ENCODE data around the gene BNIPL.

Gene BNIPL

DNA sequence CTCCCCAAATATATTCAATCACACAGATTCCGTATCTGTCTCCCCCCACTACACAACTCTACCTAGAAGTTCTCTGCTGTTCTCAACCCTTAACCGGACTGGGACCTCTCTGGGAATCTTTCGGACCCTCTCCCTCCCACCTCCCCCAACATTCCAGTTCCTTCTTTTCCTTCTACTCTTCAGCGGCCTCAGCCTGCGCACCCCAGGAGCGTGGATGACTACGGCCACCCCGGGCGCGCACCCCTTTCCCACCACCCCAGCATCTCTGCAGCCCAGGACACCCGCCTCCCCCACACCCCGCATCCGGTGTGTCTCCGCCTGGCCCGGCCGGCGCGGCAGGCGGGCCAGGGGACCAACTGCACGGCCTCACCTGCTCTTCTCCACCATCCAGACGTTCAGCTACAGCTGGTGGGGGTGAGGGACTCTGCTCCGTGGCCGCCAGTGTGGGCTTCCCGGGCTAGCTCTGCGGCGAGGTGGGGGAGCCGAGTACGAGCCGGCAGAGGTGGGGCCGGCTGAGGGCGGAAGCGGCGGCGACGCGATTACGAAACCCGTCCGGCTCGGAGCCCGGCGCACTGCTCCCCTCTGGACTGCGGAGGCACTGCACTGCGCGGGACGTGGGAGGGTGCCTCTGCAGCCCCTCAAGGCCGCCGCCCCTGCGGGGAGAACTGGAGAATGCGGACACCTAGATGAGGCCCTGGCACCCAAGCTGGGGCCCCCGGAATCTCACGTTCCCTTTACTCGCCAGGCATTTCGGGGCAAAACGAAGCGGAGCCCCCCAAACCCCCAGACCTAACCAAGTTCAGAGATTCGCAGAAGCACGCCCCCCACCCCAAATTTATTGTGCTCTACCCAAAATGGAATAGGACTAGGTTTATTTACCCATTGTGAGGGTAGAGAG lies 23.0 kb downstream of the BNIPL start, which contains the start of gene CDC42SE1:
CDC42SE1 (minus strand) TSS at position 514 of the 898 bp plus-strand sequence. CDS start 3,892 bp downstream, outside the sequence.
- peak; percentile 46 to 76 (median 62) for DNase-seq

DNA sequence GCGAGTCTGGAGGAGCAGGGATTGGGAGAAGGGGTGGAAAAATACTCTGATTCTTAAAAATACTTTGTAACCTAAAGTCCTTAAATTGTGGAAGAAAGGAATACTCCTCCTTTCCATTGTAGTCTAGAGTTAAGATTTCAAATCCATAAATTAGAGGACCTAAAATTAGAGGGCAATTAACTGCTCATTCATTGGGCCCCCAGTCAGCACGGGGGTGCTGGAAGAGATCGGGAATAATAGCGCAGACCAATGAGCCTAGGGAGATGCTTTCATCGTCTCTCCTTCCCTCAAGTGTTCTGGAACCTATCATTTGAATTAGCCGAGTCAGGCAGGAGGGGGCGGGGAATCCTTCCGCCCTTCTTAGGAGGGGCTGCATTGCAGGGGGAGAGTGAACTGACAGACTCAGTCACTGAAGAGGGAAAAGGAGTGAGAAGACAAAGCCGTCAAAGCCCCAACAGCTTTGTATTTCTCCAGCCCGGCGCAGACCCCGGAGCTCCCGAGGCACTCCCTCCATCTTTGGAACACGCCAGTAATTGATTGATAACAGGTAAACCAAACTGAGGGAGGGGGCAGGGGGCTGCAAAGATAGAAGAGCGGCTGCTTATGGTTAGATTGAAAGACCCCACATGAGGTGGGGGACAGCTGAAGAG lies 23.7 kb downstream of the BNIPL start, which contains the start of gene MLLT11:
MLLT11 (plus strand) TSS at position 391 of the 650 bp plus-strand sequence. CDS start 6,828 bp downstream, outside the sequence.
- no peak for DNase-seq

DNA sequence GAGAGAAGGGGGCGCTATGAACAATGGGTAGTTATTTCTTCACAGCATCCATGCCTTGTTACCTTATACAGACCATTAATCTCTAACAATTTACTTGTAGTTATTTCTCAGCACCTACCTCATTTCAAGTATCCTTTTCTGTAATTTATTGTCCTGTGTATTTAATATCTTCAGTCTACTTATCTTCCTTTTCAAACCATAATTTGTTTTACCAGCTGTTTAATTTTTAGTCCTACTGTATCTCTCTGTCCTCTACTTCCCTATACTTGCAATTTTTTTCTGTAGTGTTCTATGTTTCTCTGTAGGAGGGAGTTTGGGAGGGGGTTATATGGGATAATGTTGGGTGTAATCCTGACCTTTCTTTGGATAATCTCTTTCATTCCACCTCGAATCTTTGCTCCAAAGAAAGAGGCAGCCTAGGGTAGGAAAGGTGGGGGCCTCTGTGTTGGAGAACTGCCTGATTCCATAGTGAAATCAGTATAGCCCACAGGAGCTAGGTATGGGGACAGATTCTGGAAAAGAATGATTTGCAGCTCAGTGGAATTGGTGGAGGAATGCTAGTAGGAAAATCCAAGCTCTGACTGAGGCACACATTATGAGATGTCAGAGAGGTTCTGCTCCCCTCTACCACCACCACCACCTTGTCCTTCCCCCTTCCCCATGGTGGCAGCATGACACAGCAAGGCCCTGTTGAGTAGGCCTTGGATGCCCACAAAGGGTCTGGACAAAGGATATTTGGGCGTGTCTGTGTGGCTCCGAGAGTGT lies 24.5 kb downstream of the BNIPL start:
- no peak for DNase-seq

DNA sequence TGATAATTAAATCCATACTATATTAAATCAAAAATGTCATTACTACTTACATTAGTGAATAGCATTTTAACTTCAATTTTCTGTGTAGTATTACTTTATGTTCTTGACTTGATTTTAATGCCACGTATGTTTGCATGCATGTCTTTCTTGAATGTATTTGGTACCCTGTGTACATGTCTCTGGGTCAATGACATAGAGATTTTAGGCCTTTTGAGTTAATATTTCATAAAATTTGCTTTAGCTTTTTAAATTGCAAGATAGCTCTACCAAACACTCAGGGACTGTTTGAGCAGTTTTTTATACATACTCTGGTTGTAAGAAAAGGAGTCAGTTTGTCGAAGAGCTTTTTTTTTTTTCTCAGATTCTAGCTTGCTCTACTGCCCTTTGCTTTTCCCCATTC lies 25.3 kb downstream of the BNIPL start:
- DNase-seq, result no peak

DNA sequence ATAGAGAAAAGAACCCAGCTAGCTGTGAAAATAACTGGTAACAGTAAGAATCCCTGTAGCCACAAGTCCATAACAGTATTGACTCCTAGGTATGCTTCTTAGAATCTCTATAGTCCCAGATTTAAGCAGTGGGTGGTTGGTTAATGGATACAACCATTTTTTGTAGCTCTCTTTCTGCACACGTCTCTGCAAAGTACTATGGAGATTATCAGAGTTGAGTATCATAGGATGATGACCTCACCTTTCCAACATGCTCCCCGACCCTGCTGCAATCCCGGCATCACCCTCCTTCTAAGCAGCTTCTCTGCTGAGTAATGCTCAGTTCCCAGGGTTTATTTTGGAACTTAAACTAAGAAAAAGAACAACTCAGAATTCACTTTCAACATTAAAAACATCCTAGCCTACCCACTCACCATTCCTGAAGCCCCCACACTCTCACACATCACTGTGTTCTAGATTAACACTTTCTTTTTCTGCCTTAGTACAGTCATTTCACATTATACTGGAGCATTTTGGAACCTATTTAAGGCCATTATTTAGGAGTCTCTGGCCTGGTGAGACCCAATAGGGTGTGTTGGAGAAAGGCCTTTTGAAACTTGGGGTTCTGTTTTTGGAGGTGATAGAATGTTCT lies 26.5 kb downstream of the BNIPL start:
- DNase-seq, result no peak

DNA sequence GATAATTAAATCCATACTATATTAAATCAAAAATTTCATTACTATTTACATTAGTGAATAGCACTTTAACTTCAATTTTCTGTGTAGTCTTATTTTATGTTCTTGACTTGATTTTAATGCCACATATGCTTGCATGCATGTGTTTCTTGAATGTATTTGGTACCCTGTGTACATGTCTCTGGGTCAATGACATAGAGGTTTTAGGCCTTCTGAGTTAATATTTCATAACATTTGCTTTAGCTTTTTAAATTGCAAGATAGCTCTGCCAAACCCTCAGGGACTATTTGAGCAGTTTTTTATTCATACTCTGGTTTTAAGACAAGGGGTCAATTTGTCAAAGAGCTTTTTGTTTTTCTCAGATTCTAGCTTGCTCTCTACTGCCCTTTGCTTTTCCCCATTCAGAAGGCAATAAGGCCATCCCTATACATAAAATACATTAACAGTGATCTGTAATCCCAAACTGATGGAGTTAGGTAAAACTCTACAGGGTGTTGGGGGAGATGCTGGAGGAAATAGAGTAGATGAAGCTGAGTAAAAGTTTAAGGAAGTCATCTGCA lies 28.8 kb downstream of the BNIPL start:
- DNase-seq, result no peak

DNA sequence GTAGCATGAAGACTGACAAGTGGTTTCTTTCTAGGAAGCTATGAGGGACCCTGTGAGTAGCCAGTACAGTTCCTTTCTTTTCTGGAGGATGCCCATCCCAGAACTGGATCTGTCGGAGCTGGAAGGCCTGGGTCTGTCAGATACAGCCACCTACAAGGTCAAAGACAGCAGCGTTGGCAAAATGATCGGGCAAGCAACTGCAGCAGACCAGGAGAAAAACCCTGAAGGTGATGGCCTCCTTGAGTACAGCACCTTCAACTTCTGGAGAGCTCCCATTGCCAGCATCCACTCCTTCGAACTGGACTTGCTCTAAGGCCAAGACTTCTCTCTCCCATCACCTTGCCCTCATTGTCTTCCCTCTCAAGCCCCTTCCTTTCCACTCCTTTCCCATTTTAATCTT lies 30.8 kb downstream of the BNIPL start:
- no peak for DNase-seq

DNA sequence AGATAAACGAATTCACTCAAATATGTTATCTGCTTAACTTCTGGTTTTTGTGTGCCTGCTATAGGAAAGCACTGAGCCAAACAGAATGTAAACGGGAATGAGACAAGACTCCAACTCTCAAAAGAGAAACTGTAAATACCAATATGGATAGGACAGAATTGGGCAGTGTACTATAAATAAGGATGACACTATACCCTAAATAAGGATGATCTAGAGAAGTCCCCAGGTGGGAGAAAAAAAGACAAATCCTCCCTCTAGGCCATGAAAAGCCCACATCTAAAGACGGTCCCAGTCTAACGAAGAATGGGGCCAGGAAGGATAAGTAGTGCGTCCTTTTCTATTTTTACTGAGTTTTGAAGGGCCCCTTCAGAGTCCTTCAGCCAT lies 32.7 kb downstream of the BNIPL start:
- DNase-seq, result no peak

DNA sequence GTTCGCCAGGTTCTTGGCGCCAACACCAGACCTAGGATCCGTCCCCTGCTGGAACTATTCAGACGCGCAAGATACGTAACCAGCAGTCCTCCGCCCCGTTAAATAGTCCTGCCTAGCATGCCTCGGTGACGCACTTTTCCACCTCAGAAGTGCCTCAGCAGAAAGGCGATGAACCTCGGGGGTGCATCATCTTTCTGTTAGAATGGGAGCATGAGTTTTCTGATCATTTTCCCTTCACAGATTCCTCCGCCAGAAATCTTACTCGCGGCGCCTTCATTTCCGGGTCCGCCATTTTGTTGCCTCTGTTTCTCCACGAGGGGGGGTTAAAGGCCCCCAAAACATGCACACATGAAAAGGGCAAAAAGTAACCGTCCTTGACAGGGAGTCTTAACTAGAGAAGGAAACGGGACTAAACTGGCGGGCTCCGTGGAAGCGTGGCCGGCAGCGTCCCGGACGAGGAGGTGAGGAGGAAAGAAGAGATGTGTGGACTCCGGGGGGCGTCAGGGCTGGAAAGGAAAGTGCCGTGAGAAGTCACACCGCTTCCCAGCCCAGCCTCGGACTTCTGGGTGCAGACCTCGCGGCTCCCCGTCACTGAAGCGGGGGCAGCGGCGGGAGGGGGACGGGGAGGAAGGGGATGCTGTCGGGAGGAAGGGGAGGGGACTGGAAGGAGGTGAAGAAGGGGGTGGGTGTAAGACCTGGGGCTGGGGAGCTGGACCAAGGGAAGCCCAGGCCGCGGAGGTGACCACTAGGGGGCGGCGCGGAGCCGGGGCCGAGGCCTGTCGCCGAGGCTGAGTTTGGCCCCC lies 34.3 kb downstream of the BNIPL start, which contains the start of gene GABPB2:
GABPB2 (plus strand) TSS at position 288 of the 803 bp plus-strand sequence. CDS start 17,429 bp downstream, outside the sequence.
- peak; percentile 65 to 77 (median 68) for DNase-seq

DNA sequence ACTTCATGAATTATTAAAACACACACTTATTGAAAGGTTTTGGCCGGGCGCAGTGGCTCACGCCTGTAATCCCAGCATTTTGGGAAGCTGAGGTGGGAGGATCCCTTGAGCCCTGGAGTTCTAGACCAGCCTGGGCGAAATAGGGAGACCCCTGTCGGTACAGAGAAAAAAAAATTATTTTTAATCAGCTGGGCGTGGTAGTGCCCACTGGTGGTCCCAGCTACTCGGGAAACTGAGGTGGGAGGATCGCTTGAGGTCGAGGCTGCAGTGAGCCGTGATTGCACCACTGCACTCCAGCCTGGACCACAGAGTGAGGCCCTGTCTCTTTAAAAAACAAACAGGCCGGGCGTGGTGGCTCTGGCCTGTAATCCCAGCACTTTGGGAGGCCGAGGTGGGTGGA lies 35.8 kb downstream of the BNIPL start:
- no peak for DNase-seq

DNA sequence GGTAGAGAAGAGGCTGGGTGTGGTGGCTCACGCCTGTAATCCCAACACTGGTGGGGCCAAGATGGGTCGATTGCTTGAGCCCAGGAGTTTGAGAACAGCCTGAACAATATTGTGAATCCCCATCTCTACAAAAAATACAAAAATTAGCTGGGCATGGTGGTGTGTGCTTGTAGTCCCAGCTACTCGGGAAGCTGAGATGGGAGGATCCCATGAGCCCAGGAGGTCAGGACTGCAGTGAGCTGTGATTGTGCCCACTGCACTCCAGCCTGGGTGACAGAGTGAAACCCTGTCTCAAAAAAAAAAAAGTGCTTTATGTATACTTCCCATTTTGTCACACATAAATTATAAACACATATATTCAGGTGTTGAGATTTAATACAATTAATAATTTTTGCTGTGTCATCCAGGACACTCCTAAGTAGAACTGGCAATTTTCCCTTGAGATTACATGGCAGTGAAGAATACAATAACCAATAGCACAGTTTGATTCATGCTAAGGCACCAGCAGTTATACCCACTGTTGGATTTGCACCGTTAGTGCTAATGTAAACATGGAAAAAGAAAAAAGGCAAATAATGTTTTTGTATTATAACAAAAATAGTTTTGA lies 49.7 kb downstream of the BNIPL start:
- DNase-seq, result no peak

Data from activated naive CD4-positive, alpha-beta T cell (primary cell).